Esophagus muscularis mucosa (tissue), 4 donors: ENCODE data around the gene TFAP2B. TPM values are rescaled to one million over a fixed set of nuclear protein-coding genes. Genes with fewer than 3 reads are reported as not detected.

Source experiments
- DNase-seq: peaks from one replicate; pipeline ENCODE4 v3.0.0-alpha.2; 2017; ENCODE audit errors: extremely low spot score
- H3K27ac ChIP-seq, 4 donors: fragments of 200-600 bp; sonication (generic); replicated peaks in 1 of 4; 1 replicate in 3 of 4; 2 replicates in 1 of 4; pipeline ENCODE4 v1.5.1; 2016 to 2019; ENCODE audit warnings: mild to moderate bottlenecking in 1 of 4
- H3K27me3 ChIP-seq, 4 donors: fragments of 200-600 bp; sonication (generic); one replicate each; pipeline versions ENCODE4 v1.5.1 to v1.6.0; 2016 to 2019
- H3K36me3 ChIP-seq, 4 donors: fragments of 200-600 bp; sonication (generic); one replicate each; pipeline ENCODE4 v1.5.1; 2016 to 2019
- H3K4me1 ChIP-seq, 4 donors: fragments of 200-600 bp; sonication (generic); one replicate each; pipeline ENCODE4 v1.5.1; 2016 to 2019
- H3K4me3 ChIP-seq, 4 donors: fragments of 200-600 bp; sonication (generic); 1 replicate in 2 of 4; 2 replicates in 2 of 4; pipeline ENCODE4 v1.5.1; 2016 to 2019; ENCODE audit warnings: mild to moderate bottlenecking in 4 of 4, moderate library complexity in 1 of 4
- H3K9me3 ChIP-seq, 4 donors: fragments of 200-600 bp; sonication (generic); 1 replicate in 3 of 4; 2 replicates in 1 of 4; pipeline ENCODE4 v1.5.1; 2016 to 2019
- CTCF ChIP-seq, 3 experiments: fragments of 200-600 bp in 2 of 3; fragments of 450-650 bp in 1 of 3; sonication (generic) in 2 of 3; IDR thresholded peaks; one replicate each; pipeline ENCODE4 v1.5.1; 2017 to 2019; ENCODE audit warnings: antibody characterized with exemption in 3 of 3, mild to moderate bottlenecking in 2 of 3, moderate library complexity in 1 of 3
- EP300 ChIP-seq: sonication (generic); formaldehyde crosslinking; IDR thresholded peaks from one replicate; pipeline ENCODE4 v1.6.1; 2017; ENCODE audit warnings: antibody characterized with exemption
- POLR2A ChIP-seq: fragments of 450-650 bp; IDR thresholded peaks from one replicate; pipeline ENCODE4 v1.6.1; 2017; ENCODE audit warnings: antibody characterized with exemption, moderate library complexity, mild to moderate bottlenecking, low read depth
- POLR2AphosphoS5 ChIP-seq, 2 donors: sonication (generic); formaldehyde crosslinking; IDR thresholded peaks; one replicate each; pipeline ENCODE4 v1.6.1; 2017; ENCODE audit warnings: antibody characterized with exemption in 2 of 2
- WGBS: methylation state at CpG from one replicate; pipeline ENCODE4 v1.1.5; 2018; 5-methylcytosine and 5-hydroxymethylcytosine counted together
- intact Hi-C: fragments of 100-400 bp; cut with DNase I; formaldehyde crosslinking; loops from one replicate; pipeline ENCODE4 v1.15.1; 2023
- total RNA-seq, 4 donors: library from RNA; depleted of rRNA; stranded (reverse); fragments of >200 nt; gene quantifications; one replicate each; pipeline versions ENCODE4 v1.1.0 to v1.2.1, GENCODE V29; 2016

The TFAP2B gene
- total RNA-seq, 4 donors from 2014 or later = not detected

GRCh38 chr6:50831186-50831585 lies 12.5 kb downstream of the TFAP2B start:
- Histone ChIP-seq H3K9me3 (no peaks in the 10 kb centered on the region), H3K36me3 (no peaks in the 10 kb centered on the region), H3K27me3 (peaks cover 0 to 96% (median 14%) of the 10 kb centered on the region in 4 donors), H3K27ac (no peak overlapping the region), H3K4me3 (no peak overlapping the region), H3K4me1 (peaks cover 0 to 3% (median under 1%) of the 10 kb centered on the region in 4 donors)
- DNase-seq = no peak
- intact Hi-C loops = no loop called here
- 12% methylated on average over 10 of the region's 10 CpGs for WGBS
- no peak for TF ChIP-seq POLR2AphosphoS5 (IDR thresholded peaks at IDR 0.05)
- TF ChIP-seq POLR2A = no peak
- no peak for TF ChIP-seq CTCF (IDR thresholded peaks at IDR 0.05)
- no peak for TF ChIP-seq EP300

- intact Hi-C loops = no loop called here
- WGBS = 90% methylated on average over 1 of the region's 1 CpG
- Histone ChIP-seq H3K36me3 (no peaks in the 10 kb centered on the region), H3K9me3 (no peaks in the 10 kb centered on the region), H3K4me1 (peaks cover 0 to 7% (median 2%) of the 10 kb centered on the region in 4 donors), H3K4me3 (no peak overlapping the region), H3K27ac (no peak overlapping the region), H3K27me3 (peaks cover 0 to 96% (median 15%) of the 10 kb centered on the region in 4 donors)
- no peak for DNase-seq
- no peak for TF ChIP-seq POLR2AphosphoS5 (IDR thresholded peaks at IDR 0.05)
- TF ChIP-seq CTCF (IDR thresholded peaks at IDR 0.05) = no peak
- no peak for TF ChIP-seq POLR2A
- TF ChIP-seq EP300 = no peak
Measured at GRCh38 chr6:50832912-50833311, 14.2 kb downstream of the TFAP2B start.

- TF ChIP-seq POLR2A (no peak), CTCF (IDR thresholded peaks at IDR 0.05) (no peak), EP300 (no peak), POLR2AphosphoS5 (IDR thresholded peaks at IDR 0.05) (no peak)
- Histone ChIP-seq H3K4me1 (peaks cover 0 to 7% (median 2%) of the 10 kb centered on the region in 4 donors), H3K9me3 (no peaks in the 10 kb centered on the region), H3K27ac (no peak overlapping the region), H3K27me3 (peaks cover 0 to 99% (median 15%) of the 10 kb centered on the region in 4 donors), H3K4me3 (no peak overlapping the region), H3K36me3 (no peaks in the 10 kb centered on the region)
- DNase-seq = no peak
- intact Hi-C loops = no loop called here
- 81% methylated on average over 5 of the region's 5 CpGs for WGBS
Measured at GRCh38 chr6:50834929-50835410, 16.3 kb downstream of the TFAP2B start.

GRCh38 chr6:50836231-50836630 lies 17.6 kb downstream of the TFAP2B start:
- peaks cover 0 to 99% (median 24%) of the 10 kb centered on the region in 4 donors for H3K27me3 ChIP-seq
- no peak for TF ChIP-seq CTCF (IDR thresholded peaks at IDR 0.05)
- 12% methylated on average over 21 of the region's 22 CpGs for WGBS
- no peaks in the 10 kb centered on the region for H3K36me3 ChIP-seq
- H3K4me3 ChIP-seq = no peak overlapping the region
- intact Hi-C loops = no loop called here
- no peak for DNase-seq
- H3K27ac ChIP-seq = no peak overlapping the region
- no peaks in the 10 kb centered on the region for H3K9me3 ChIP-seq
- peaks cover 0 to 7% (median 2%) of the 10 kb centered on the region in 4 donors for H3K4me1 ChIP-seq
